BJ (cell line): ENCODE results near the gene TTC12. TPM values are rescaled to one million over a fixed set of nuclear protein-coding genes. Genes with fewer than 3 reads are reported as not detected.

Experiments used
- CTCF ChIA-PET: fragments of 350-600 bp; formaldehyde crosslinking; extraction: SDS; loops from one replicate; lab custom pipeline; 2021; ENCODE audit warnings: antibody characterized with exemption, inconsistent platforms; lab: Yijun Ruan, JAX
- POLR2A ChIA-PET: fragments of 300-600 bp; sonication (Branson Sonifier 250); formaldehyde crosslinking; extraction: SDS; loops from one replicate; lab custom pipeline; 2021; ENCODE audit warnings: antibody characterized with exemption; lab: Charles Lee
- DNase-seq: peaks from one replicate; pipeline ENCODE4 v3.0.0-alpha.2; 2011; ENCODE audit warnings: low read depth
- H3K27me3 ChIP-seq: 2 replicates; pipeline ENCODE4 v1.6.0; 2011; ENCODE audit warnings: low read length; ENCODE audit not compliant: control insufficient read depth, insufficient read depth
- H3K36me3 ChIP-seq: 2 replicates; pipeline ENCODE4 v1.5.1; 2011; ENCODE audit warnings: low read length; ENCODE audit not compliant: control insufficient read depth, insufficient read depth
- H3K4me3 ChIP-seq: 2 replicates; pipeline ENCODE4 v1.5.1; 2011; ENCODE audit warnings: low read depth, mild to moderate bottlenecking, control low read depth, low read length
- polyA plus RNA-seq: library from polyadenylated mRNA; depleted of rRNA; stranded (reverse); fragments of >200 nt; gene quantifications from 2 replicates; pipeline ENCODE4 v1.2.3, GENCODE V29; 2011
- TF ChIP-seq, protein P1 (sequence below): IDR thresholded peaks from 2 replicates; pipeline ENCODE4 v1.5.1; 2011; ENCODE audit warnings: low read depth, mild to moderate bottlenecking, control low read depth, inconsistent platforms, low read length, moderate library complexity; ENCODE audit not compliant: insufficient read depth

The TTC12 gene
- polyA plus RNA-seq, 1 experiment: 14.0 TPM

DNA sequence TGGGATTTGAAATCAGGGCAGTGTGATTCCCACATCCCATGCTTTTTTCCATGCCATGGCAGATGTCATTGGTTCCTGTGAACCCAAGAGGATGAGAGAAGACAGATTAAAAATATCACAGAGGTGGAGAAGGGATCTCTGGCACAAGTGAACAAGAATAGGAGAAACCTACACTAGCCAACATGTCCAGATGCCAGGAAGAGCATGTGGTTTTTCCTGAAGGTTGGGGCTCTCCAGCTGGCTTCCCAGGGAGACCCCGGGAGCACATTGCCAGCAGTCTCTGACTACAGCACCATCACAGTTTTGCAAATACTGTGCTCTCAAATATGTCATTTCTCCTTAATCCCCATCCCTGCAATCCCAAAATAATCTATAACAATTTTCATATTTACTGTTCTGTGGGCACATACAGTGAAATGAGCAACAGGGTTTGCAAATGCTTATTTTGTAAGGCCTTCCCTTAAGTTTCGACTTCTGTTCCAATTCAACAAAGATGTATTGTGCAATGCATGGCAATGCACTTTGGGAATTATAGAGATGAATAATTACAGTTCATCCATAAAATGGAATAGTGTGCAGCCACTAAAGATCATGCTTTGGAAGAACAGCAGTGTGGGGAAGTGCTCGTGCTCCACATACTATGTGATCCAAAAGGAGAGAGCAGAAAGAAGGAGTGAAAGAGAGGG, 78.0 kb downstream of the TTC12 start:
- no peaks in the 10 kb centered on the region for H3K36me3 ChIP-seq
- TF ChIP-seq, protein P1, sequence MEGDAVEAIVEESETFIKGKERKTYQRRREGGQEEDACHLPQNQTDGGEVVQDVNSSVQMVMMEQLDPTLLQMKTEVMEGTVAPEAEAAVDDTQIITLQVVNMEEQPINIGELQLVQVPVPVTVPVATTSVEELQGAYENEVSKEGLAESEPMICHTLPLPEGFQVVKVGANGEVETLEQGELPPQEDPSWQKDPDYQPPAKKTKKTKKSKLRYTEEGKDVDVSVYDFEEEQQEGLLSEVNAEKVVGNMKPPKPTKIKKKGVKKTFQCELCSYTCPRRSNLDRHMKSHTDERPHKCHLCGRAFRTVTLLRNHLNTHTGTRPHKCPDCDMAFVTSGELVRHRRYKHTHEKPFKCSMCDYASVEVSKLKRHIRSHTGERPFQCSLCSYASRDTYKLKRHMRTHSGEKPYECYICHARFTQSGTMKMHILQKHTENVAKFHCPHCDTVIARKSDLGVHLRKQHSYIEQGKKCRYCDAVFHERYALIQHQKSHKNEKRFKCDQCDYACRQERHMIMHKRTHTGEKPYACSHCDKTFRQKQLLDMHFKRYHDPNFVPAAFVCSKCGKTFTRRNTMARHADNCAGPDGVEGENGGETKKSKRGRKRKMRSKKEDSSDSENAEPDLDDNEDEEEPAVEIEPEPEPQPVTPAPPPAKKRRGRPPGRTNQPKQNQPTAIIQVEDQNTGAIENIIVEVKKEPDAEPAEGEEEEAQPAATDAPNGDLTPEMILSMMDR: no peak
- POLR2A ChIA-PET: no interaction called here
- CTCF ChIA-PET: no interaction called here
- no peak overlapping the region for H3K4me3 ChIP-seq
- DNase-seq: no peak
- H3K27me3 ChIP-seq: peaks cover 14% of the 10 kb centered on the region

DNA sequence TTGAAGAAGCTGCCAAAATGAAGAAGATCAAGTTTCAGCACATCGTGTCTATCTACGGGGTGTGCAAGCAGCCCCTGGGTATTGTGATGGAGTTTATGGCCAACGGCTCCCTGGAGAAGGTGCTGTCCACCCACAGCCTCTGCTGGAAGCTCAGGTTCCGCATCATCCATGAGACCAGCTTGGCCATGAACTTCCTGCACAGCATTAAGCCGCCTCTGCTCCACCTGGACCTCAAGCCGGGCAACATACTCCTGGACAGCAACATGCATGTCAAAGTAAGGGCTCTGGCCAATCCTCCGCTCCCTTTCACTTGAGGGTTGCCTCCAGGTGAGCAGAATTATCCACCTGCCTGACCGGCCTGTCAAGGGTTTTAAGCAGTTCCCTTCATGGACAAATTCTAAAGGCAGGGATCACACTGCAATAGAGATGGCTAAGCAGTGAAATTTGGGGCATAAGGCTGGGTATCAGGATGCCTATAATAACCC, 79.2 kb downstream of the TTC12 start:
- ChIA-PET POLR2A (no interaction called here), CTCF (no interaction called here)
- Histone ChIP-seq H3K27me3 (peaks cover 7% of the 10 kb centered on the region), H3K4me3 (no peak overlapping the region), H3K36me3 (no peaks in the 10 kb centered on the region)
- no peak for DNase-seq
- TF ChIP-seq, protein P1: no peak

DNA sequence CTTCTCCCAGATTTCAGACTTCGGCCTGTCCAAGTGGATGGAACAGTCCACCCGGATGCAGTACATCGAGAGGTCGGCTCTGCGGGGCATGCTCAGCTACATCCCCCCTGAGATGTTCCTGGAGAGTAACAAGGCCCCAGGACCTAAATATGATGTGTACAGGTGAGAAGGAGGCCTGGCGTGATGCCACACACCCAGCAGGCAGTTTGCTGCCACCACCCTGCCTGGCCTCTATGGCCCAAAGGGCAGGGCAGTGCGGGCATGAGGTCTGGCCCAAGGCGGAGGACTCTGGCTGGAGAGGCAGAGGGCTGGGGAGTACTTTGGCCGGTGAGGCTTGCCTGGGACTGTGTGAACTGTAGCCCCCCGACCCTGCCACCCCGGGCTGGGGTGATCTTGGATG, 80.5 kb downstream of the TTC12 start:
- TF ChIP-seq, protein P1: no peak
- no peak overlapping the region for H3K4me3 ChIP-seq
- ChIA-PET POLR2A (no interaction called here), CTCF (interaction anchor here (0.6 kb wide), 1 partner anchor 84 kb away, joined by 4 read pairs; no protein-coding TSS in a partner anchor)
- DNase-seq: no peak
- no peaks in the 10 kb centered on the region for H3K36me3 ChIP-seq
- peaks cover 5% of the 10 kb centered on the region; the same call in 1 of the 2 replicates for H3K27me3 ChIP-seq

DNA sequence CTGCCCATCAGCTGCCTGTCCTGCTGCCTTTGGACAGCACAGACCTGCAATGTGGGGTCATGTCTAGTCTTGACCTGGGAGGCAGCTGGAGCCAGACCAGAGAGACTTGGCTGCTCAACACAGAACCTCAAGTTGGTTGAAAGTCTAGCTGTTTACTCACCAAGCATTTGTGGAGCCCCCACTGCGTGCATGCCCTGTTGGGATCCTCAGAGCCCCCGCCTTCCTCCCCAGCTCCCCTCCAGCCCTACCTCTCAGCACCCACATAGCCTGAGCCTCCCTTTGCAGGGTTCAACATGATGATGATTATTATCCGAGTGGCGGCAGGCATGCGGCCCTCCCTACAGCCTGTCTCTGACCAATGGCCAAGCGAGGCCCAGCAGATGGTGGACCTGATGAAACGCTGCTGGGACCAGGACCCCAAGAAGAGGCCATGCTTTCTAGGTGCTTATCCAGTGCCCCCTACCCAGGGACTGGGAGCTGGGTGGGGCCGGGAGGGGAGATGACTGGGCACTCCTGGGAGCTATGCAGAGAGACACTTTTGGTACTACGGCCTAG, 81.5 kb downstream of the TTC12 start:
- no peaks in the 10 kb centered on the region for H3K36me3 ChIP-seq
- POLR2A ChIA-PET: no interaction called here
- DNase-seq: no peak
- peaks cover 5% of the 10 kb centered on the region; the same call in 1 of the 2 replicates for H3K27me3 ChIP-seq
- TF ChIP-seq, protein P1: no peak
- H3K4me3 ChIP-seq: no peak overlapping the region
- CTCF ChIA-PET: no interaction called here

DNA sequence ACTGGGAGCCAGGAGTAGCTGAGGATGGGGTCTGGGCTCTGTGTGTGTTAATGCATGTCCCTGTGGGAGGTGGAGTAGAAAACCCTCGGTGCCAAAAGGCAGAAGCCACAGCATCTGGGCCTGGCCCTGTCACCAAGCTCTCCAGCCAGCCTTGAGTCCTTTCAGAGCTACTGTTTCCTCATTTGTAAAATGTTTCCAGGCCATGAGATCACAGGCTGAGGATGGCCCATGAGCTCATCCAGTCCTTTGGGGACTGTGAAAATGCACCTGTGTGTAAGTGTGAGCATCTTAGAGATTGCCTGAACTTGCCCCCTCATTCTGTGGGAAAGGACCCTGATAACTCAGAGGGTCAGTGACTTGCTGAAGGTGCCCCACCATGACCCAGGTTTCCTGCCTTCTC, 82.3 kb downstream of the TTC12 start:
- ChIA-PET POLR2A (no interaction called here), CTCF (no interaction called here)
- no peak for DNase-seq

More for the DNA sequence above, 82.3 kb downstream of the TTC12 start:
- H3K27me3 ChIP-seq: peaks cover 3% of the 10 kb centered on the region; the same call in 1 of the 2 replicates
- no peaks in the 10 kb centered on the region for H3K36me3 ChIP-seq
- no peak overlapping the region for H3K4me3 ChIP-seq
- TF ChIP-seq, protein P1: no peak
